WTC11 (cell line): ENCODE results near the gene UNKL. TPM values are rescaled to one million over a fixed set of nuclear protein-coding genes. Genes with fewer than 3 reads are reported as not detected.

ENCODE experiments used
- ATAC-seq: fragments of 200-7000 bp; cut with Tn5 transposase; 2 replicates; pipeline ENCODE4 v1.10.0; 2021; ENCODE audit warnings: mild to moderate bottlenecking, moderate library complexity
- CTCF ChIA-PET: fragments of 300-600 bp; sonication (Branson Sonifier 250); formaldehyde crosslinking; loops from one replicate; lab custom pipeline; 2021; ENCODE audit warnings: antibody characterized with exemption; lab: Charles Lee
- POLR2A ChIA-PET: fragments of 350-600 bp; sonication (Branson Sonifier 250); formaldehyde crosslinking; loops from one replicate; lab custom pipeline; 2021; ENCODE audit warnings: antibody characterized with exemption; lab: Charles Lee
- DNase-seq: peaks from one replicate; pipeline ENCODE4 v3.0.0; 2021; ENCODE audit warnings: low spot score
- H3K27ac Mint-ChIP-seq: 2 replicates; pipeline ENCODE4 v1.8.0; 2021; ENCODE audit warnings: mixed read lengths
- H3K27me3 Mint-ChIP-seq: 2 replicates; pipeline ENCODE4 v1.8.0; 2021; ENCODE audit warnings: low read depth, mild to moderate bottlenecking, moderate library complexity, mixed read lengths
- H3K36me3 Mint-ChIP-seq: 2 replicates; pipeline ENCODE4 v1.8.0; 2021; ENCODE audit warnings: mixed read lengths
- H3K4me1 Mint-ChIP-seq: 2 replicates; pipeline ENCODE4 v1.8.0; 2022; ENCODE audit warnings: mixed read lengths
- H3K4me3 Mint-ChIP-seq: 2 replicates; pipeline ENCODE4 v1.8.0; 2021; ENCODE audit warnings: mild to moderate bottlenecking, moderate library complexity, mixed read lengths
- H3K9me3 Mint-ChIP-seq: 2 replicates; pipeline ENCODE4 v1.8.0; 2021; ENCODE audit warnings: mixed read lengths
- ESRRA ChIP-seq: sonication (generic); formaldehyde crosslinking; IDR thresholded peaks from 2 replicates; pipeline ENCODE4 v1.8.1; 2022; ENCODE audit warnings: mild to moderate bottlenecking, missing genetic modification reagents, borderline replicate concordance
- GRHL2 ChIP-seq: fragments of 250-450 bp; sonication (Bioruptor Pico); IDR thresholded peaks from 2 replicates; pipeline ENCODE4 v1.8.0; 2022; ENCODE audit warnings: mild to moderate bottlenecking, moderate library complexity; ENCODE audit not compliant: insufficient replicate concordance, severe bottlenecking
- HMGA2 ChIP-seq: fragments of 250-450 bp; sonication (Bioruptor Pico); IDR thresholded peaks from 2 replicates; pipeline ENCODE4 v1.4.0; 2021; ENCODE audit warnings: mild to moderate bottlenecking, moderate library complexity
- IRF2 ChIP-seq: sonication (generic); formaldehyde crosslinking; IDR thresholded peaks from 2 replicates; pipeline ENCODE4 v1.8.0; 2022; ENCODE audit warnings: low read depth, missing genetic modification reagents, borderline replicate concordance
- NFYB ChIP-seq: sonication (generic); formaldehyde crosslinking; conservative IDR thresholded peaks from 2 replicates; pipeline ENCODE4 v1.8.0; 2022; ENCODE audit warnings: low read depth, missing genetic modification reagents
- PRRX2 ChIP-seq: fragments of 250-450 bp; sonication (Bioruptor Pico); IDR thresholded peaks from 2 replicates; pipeline ENCODE4 v1.8.0; 2021; ENCODE audit warnings: mild to moderate bottlenecking
- SOX15 ChIP-seq: fragments of 250-450 bp; sonication (Bioruptor Pico); IDR thresholded peaks from 2 replicates; pipeline ENCODE4 v1.9.0; 2021; ENCODE audit warnings: mild to moderate bottlenecking
- ZNF671 ChIP-seq: fragments of 250-450 bp; sonication (Bioruptor Pico); IDR thresholded peaks from 2 replicates; pipeline ENCODE4 v1.8.0; 2021; ENCODE audit warnings: mild to moderate bottlenecking
- total RNA-seq: library from RNA; stranded (reverse); gene quantifications from 3 replicates; pipeline ENCODE4 v1.2.3, GENCODE V29; 2021
- TF ChIP-seq, protein P1 (sequence below): sonication (generic); formaldehyde crosslinking; IDR thresholded peaks from 2 replicates; pipeline ENCODE4 v1.8.0; 2023; ENCODE audit warnings: missing genetic modification reagents
- TF ChIP-seq, protein P2 (sequence below): fragments of 250-450 bp; sonication (Bioruptor Pico); IDR thresholded peaks from 2 replicates; pipeline ENCODE4 v1.9.0; 2021; ENCODE audit warnings: mild to moderate bottlenecking, borderline replicate concordance
- TF ChIP-seq, protein P3 (sequence below): sonication (generic); formaldehyde crosslinking; IDR thresholded peaks from 2 replicates; pipeline ENCODE4 v1.8.1; 2022; ENCODE audit warnings: mild to moderate bottlenecking, missing genetic modification reagents, moderate library complexity, borderline replicate concordance
- TF ChIP-seq, protein P4 (sequence below): sonication (generic); formaldehyde crosslinking; conservative IDR thresholded peaks from 2 replicates; pipeline ENCODE4 v1.8.1; 2022; ENCODE audit warnings: mild to moderate bottlenecking, missing genetic modification reagents
- TF ChIP-seq, protein P5 (sequence below): sonication (generic); formaldehyde crosslinking; IDR thresholded peaks from 2 replicates; pipeline ENCODE4 v1.8.1; 2023; ENCODE audit warnings: mild to moderate bottlenecking, missing genetic modification reagents
- TF ChIP-seq, protein P6 (sequence below): sonication (generic); formaldehyde crosslinking; IDR thresholded peaks from 2 replicates; pipeline ENCODE4 v1.8.0; 2022; ENCODE audit warnings: mild to moderate bottlenecking, missing genetic modification reagents
- TF ChIP-seq, protein P7 (sequence below): sonication (generic); formaldehyde crosslinking; conservative IDR thresholded peaks from 2 replicates; pipeline ENCODE4 v1.8.1; 2023; ENCODE audit warnings: mild to moderate bottlenecking, low read depth, missing genetic modification reagents, moderate library complexity
- TF ChIP-seq, protein P8 (sequence below): sonication (generic); formaldehyde crosslinking; IDR thresholded peaks from 2 replicates; pipeline ENCODE4 v1.8.1; 2022; ENCODE audit warnings: low read depth, mild to moderate bottlenecking, moderate library complexity, missing genetic modification reagents, borderline replicate concordance

The UNKL gene
- total RNA-seq, 1 experiment from 2014 or later, result 53.3 TPM

DNA sequence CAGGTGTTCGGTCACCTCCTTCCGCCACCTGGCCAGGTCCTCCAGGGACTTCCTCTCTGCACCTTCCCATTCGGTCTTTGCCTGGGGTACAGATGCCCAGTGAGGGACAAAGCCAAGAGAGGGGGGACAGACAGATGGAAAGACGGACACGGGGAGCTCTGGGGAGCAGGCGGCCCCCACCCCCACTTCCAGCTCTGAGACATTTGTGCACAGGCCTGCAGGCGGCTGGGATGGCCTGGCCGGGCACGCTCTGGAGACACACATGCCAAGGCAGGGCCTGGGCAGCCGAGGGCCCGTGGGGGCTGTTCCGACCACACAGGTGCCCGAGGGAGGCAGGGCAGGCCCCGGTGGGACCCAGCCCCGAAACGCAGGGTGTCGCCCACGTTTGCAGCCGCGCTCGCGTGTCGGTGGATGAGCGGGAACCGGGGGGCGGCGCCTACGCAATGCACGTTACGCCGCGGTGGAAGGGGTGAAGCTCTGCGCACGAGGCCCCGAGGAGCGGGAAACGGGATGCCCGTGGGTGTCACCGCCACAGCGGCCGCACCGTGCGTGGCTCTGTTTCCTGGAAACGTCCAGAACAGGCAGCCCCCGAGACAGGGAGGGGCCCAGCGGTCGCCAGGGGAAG, 22.3 kb upstream of the UNKL start (continued):
- TF ChIP-seq, protein P1, sequence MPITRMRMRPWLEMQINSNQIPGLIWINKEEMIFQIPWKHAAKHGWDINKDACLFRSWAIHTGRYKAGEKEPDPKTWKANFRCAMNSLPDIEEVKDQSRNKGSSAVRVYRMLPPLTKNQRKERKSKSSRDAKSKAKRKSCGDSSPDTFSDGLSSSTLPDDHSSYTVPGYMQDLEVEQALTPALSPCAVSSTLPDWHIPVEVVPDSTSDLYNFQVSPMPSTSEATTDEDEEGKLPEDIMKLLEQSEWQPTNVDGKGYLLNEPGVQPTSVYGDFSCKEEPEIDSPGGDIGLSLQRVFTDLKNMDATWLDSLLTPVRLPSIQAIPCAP (CRISPR knock-in tag), result no peak
- TF ChIP-seq, all 79 proteins: peak for 0

DNA sequence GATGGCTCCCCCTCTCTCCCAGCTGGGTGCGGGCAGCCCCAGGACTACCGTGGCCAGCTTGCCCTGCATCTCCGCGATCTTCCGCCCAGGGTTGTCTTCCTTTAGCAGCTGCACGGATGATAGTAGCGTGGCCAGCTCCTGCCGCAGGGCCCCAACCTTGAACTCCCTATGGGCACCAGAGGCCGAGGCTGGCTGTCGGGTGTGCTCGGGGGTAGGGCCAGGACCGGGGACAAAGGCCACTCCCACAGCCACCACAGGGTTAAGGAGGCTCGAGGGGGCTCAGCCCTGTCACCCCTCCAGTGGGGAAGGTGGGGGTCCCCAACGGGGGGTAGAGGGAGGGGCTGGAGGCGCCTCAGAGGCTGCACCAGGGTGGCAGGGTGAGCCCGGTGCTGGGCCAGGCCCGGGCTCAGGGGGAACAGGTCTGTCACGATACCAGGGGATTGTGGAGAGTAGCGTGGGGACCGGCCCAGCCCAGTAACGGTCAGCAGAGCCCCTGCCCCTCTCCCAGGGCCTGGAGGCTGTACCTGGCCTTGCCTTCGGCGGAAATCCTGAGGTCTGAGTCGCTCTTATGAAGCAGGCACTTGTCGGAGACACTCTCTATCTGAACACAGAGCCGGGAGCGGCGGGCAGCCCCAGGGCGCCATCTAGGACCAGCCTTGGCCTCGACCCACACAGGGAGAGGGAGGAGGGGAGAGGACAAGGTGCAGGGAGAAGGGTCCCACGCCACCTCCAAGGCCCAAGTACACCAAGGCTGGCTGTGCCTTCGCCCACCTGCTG, 21.6 kb upstream of the UNKL start:
- no peaks in the 10 kb centered on the region for H3K27me3 Mint-ChIP-seq
- POLR2A ChIA-PET, result no interaction called here
- TF ChIP-seq, protein P2, sequence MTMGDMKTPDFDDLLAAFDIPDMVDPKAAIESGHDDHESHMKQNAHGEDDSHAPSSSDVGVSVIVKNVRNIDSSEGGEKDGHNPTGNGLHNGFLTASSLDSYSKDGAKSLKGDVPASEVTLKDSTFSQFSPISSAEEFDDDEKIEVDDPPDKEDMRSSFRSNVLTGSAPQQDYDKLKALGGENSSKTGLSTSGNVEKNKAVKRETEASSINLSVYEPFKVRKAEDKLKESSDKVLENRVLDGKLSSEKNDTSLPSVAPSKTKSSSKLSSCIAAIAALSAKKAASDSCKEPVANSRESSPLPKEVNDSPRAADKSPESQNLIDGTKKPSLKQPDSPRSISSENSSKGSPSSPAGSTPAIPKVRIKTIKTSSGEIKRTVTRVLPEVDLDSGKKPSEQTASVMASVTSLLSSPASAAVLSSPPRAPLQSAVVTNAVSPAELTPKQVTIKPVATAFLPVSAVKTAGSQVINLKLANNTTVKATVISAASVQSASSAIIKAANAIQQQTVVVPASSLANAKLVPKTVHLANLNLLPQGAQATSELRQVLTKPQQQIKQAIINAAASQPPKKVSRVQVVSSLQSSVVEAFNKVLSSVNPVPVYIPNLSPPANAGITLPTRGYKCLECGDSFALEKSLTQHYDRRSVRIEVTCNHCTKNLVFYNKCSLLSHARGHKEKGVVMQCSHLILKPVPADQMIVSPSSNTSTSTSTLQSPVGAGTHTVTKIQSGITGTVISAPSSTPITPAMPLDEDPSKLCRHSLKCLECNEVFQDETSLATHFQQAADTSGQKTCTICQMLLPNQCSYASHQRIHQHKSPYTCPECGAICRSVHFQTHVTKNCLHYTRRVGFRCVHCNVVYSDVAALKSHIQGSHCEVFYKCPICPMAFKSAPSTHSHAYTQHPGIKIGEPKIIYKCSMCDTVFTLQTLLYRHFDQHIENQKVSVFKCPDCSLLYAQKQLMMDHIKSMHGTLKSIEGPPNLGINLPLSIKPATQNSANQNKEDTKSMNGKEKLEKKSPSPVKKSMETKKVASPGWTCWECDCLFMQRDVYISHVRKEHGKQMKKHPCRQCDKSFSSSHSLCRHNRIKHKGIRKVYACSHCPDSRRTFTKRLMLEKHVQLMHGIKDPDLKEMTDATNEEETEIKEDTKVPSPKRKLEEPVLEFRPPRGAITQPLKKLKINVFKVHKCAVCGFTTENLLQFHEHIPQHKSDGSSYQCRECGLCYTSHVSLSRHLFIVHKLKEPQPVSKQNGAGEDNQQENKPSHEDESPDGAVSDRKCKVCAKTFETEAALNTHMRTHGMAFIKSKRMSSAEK (CRISPR knock-in tag), result no peak
- TF ChIP-seq ESRRA (CRISPR knock-in tag) (no peak), NFYB (CRISPR knock-in tag) (no peak), PRRX2 (CRISPR knock-in tag) (no peak), ZNF671 (no peak), HMGA2 (CRISPR knock-in tag) (no peak), IRF2 (no peak), SOX15 (CRISPR knock-in tag) (no peak), GRHL2 (CRISPR knock-in tag) (no peak)
- TF ChIP-seq, protein P3, sequence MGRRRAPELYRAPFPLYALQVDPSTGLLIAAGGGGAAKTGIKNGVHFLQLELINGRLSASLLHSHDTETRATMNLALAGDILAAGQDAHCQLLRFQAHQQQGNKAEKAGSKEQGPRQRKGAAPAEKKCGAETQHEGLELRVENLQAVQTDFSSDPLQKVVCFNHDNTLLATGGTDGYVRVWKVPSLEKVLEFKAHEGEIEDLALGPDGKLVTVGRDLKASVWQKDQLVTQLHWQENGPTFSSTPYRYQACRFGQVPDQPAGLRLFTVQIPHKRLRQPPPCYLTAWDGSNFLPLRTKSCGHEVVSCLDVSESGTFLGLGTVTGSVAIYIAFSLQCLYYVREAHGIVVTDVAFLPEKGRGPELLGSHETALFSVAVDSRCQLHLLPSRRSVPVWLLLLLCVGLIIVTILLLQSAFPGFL, result no peak
- TF ChIP-seq, protein P4, sequence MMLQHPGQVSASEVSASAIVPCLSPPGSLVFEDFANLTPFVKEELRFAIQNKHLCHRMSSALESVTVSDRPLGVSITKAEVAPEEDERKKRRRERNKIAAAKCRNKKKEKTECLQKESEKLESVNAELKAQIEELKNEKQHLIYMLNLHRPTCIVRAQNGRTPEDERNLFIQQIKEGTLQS, result no peak
- TF ChIP-seq, protein P5, sequence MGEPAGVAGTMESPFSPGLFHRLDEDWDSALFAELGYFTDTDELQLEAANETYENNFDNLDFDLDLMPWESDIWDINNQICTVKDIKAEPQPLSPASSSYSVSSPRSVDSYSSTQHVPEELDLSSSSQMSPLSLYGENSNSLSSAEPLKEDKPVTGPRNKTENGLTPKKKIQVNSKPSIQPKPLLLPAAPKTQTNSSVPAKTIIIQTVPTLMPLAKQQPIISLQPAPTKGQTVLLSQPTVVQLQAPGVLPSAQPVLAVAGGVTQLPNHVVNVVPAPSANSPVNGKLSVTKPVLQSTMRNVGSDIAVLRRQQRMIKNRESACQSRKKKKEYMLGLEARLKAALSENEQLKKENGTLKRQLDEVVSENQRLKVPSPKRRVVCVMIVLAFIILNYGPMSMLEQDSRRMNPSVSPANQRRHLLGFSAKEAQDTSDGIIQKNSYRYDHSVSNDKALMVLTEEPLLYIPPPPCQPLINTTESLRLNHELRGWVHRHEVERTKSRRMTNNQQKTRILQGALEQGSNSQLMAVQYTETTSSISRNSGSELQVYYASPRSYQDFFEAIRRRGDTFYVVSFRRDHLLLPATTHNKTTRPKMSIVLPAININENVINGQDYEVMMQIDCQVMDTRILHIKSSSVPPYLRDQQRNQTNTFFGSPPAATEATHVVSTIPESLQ (CRISPR knock-in tag), result no peak
- TF ChIP-seq, protein P6, sequence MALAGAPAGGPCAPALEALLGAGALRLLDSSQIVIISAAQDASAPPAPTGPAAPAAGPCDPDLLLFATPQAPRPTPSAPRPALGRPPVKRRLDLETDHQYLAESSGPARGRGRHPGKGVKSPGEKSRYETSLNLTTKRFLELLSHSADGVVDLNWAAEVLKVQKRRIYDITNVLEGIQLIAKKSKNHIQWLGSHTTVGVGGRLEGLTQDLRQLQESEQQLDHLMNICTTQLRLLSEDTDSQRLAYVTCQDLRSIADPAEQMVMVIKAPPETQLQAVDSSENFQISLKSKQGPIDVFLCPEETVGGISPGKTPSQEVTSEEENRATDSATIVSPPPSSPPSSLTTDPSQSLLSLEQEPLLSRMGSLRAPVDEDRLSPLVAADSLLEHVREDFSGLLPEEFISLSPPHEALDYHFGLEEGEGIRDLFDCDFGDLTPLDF (CRISPR knock-in tag), result no peak
- TF ChIP-seq, protein P1 (CRISPR knock-in tag), result no peak
- TF ChIP-seq, protein P7, sequence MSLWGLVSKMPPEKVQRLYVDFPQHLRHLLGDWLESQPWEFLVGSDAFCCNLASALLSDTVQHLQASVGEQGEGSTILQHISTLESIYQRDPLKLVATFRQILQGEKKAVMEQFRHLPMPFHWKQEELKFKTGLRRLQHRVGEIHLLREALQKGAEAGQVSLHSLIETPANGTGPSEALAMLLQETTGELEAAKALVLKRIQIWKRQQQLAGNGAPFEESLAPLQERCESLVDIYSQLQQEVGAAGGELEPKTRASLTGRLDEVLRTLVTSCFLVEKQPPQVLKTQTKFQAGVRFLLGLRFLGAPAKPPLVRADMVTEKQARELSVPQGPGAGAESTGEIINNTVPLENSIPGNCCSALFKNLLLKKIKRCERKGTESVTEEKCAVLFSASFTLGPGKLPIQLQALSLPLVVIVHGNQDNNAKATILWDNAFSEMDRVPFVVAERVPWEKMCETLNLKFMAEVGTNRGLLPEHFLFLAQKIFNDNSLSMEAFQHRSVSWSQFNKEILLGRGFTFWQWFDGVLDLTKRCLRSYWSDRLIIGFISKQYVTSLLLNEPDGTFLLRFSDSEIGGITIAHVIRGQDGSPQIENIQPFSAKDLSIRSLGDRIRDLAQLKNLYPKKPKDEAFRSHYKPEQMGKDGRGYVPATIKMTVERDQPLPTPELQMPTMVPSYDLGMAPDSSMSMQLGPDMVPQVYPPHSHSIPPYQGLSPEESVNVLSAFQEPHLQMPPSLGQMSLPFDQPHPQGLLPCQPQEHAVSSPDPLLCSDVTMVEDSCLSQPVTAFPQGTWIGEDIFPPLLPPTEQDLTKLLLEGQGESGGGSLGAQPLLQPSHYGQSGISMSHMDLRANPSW (CRISPR knock-in tag), result no peak
- TF ChIP-seq, protein P8, sequence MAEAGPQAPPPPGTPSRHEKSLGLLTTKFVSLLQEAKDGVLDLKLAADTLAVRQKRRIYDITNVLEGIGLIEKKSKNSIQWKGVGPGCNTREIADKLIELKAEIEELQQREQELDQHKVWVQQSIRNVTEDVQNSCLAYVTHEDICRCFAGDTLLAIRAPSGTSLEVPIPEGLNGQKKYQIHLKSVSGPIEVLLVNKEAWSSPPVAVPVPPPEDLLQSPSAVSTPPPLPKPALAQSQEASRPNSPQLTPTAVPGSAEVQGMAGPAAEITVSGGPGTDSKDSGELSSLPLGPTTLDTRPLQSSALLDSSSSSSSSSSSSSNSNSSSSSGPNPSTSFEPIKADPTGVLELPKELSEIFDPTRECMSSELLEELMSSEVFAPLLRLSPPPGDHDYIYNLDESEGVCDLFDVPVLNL, result no peak

More for the DNA sequence above, 21.6 kb upstream of the UNKL start:
- Mint-ChIP-seq H3K27ac (no peak overlapping the region; the same call in 1 of the 2 replicates), H3K4me1 (no peaks in the 10 kb centered on the region), H3K4me3 (no peak overlapping the region), H3K36me3 (no peaks in the 10 kb centered on the region), H3K9me3 (no peaks in the 10 kb centered on the region)
- CTCF ChIA-PET, result no interaction called here
- DNase-seq (no peak), ATAC-seq (peak; percentile 58)
